ENCODE results near the gene FBXO38.

The FBXO38 gene, protein sequence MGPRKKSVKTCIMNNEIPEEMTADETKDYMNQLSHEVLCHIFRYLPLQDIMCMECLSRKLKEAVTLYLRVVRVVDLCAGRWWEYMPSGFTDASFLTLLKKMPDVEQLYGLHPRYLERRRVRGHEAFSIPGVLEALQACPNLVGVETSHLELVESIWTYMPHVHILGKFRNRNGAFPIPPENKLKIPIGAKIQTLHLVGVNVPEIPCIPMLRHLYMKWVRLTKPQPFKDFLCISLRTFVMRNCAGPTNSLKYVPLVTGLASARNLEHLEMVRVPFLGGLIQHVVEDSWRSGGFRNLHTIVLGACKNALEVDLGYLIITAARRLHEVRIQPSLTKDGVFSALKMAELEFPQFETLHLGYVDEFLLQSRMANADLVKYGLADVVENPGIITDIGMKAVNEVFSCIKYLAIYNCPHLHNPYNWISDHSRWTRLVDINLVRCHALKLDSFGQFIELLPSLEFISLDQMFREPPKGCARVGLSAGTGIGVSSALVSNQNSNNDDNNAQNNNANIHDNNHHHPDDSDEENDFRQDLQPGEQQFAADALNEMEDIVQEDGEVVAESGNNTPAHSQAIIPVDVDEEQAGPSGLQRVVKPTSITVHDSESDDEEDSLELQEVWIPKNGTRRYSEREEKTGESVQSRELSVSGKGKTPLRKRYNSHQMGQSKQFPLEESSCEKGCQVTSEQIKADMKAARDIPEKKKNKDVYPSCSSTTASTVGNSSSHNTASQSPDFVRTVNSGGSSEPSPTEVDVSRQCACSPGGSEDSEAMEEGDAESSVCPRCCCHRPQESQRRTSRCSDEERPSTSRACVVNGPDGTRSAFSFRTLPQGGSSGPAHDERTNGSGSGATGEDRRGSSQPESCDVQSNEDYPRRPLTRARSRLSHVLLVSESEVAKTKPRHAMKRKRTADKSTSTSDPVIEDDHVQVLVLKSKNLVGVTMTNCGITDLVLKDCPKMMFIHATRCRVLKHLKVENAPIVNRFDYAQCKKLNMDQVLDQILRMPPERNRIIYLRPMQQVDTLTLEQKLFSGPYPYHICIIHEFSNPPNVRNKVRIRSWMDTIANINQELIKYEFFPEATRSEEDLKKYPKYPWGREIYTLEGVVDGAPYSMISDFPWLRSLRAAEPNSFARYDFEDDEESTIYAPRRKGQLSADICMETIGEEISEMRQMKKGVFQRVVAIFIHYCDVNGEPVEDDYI

DNA sequence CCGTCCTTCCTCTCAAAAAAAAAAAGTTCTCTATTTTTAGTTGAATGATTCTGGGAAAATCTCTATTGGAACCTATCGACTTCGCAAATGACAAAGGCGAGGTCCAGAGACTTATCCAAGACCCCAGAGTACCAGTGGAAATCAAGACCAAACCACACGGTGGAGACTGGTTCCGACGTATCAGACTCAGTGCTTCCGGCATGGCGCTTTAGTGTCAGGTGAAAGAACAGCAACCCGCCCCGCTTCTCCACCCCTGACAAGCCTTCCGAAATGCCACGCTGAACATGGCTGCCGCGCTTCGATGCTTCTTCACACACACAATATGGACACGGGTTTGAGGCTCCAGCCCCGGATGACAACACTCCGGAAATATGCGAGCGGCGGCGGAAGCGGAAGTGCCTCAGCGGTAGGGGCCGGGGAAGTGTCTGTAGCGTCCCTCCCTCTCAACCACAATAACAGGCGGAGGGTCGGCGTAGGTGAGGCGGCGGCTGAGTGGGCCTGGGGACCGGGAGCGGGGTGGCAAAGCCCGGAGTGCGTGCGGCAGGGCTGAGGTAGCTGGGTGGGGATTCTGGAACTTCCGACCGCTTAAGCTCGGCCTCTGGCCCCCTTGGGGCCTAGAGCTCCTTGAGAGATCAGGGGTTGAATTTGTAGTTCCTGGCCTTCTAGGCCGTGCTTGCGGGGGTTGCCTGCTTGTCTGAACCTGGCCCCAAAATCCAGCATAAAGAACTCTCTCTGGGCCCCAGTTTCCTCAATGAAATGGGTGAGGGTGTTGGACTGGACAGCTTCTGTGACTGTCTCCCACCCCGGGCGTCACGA, at the start of gene FBXO38:
Gene FBXO38 (plus strand): TSS at position 395 of the 816 bp plus-strand sequence. CDS start 10,819 bp downstream, outside the sequence.
- DNase-seq (ENCODE audit: low read depth in 2 of 2, low spot score in 1 of 2), result peak; percentile 88 to 94

DNA sequence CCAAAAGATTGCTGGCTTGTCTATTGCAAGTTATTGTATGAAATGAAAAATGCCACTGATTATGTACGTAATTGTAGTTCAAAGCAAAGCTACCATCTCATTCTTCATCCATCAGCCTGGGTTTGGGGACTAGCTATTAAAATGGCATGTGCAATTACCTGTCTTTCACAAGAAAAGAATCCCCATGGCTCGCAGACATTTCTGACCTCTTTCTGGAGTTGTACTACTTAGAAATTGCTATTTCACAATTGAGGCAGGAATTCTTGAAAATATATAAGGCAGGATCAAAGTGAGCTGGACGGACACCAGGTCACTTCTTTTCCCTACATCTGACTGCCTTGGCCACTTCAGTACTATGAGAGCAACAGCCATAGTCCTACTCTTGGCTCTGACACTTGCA, 48.5 kb upstream of the FBXO38 start, which contains the start of gene SPINK9:
Gene SPINK9 (plus strand): TSS at position 301 of the 400 bp plus-strand sequence. CDS start 55 bp downstream, at position 356.
- DNase-seq (ENCODE audit: low read depth in 2 of 2, low spot score in 1 of 2), result no peak

DNA sequence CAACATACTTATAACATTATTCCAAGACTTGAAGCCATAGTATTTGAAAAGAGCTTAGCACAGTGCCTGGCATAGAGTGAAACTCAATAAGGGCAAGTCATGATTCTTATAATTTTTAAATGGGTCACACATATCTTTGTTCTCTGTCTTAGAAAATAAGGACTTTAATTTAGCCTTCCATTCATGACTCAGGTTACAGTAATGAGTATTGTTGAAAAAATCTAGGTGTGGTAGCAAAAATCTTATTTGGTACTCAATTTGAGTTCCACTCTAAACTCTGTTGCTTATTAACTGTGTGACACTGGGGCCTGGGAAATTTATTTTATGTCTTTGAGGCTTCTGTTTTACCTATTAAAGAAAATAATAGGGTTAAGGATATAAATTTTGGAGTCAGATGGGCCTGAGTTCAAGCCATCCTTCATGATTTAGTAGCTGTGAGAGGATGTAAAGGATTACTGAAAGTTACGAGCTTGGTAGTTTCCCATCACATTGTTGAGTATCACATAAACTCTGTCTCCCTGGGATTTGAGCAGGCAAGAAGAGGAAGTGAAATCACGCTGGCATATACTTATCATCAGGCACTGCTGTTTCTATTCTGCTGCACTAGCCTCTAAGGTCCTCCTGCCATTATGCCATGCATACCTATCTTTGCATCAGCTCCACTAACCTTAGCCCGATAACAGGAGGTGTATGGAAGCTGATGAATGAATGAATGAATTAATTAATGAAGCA, 46.9 kb upstream of the FBXO38 start:
- no peak for DNase-seq (ENCODE audit: low read depth in 2 of 2, low spot score in 1 of 2)

DNA sequence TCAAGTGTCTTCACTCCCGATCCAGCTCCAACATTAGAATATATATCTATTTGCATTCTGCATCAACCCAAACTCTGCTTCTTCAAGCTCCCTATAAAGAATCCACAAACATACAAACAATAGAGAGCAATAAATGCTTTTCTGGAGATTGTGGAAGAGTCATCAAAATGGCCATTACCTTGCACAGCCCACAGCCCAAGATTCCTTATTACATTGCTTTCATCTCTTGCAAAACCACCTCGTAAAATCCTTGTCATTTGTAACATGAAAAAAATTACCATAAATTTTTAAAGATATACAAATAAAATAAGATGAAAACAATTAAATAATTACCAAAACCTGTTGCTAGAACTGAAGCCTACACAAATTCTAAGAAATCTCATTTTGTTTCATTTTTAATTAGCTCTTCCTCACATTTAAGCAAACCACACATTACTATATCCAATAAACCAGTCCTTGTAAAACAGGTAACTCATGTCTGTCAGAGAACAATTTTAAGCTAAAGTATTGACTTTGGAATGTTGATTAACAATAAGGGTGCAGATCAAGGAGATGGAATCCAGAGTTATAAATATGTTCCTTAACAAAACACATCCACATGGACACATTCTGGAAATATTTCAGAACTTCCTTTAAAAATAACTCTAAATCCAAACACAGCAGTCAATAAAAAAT, 41.2 kb upstream of the FBXO38 start:
- no peak for DNase-seq (ENCODE audit: low read depth in 2 of 2, low spot score in 1 of 2)

DNA sequence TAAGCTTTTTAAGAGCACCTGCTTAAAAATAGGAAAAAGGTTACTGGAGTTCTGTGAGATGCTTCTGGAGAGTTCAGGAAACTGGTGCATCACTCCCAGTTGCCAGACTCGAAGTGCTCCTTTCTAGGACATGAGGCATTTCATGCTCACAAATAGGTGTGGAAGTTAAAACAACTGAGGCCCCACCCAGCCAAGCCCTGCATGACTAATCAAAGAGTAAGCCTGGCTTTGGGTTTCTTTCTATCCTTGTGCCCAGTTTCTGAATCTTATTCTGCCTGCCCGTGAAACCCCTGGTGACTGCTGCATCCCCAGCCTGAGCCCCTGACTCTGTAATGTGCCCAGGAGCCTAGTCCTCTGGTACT, 40.7 kb upstream of the FBXO38 start:
- DNase-seq (ENCODE audit: low read depth in 2 of 2, low spot score in 1 of 2), result no peak

DNA sequence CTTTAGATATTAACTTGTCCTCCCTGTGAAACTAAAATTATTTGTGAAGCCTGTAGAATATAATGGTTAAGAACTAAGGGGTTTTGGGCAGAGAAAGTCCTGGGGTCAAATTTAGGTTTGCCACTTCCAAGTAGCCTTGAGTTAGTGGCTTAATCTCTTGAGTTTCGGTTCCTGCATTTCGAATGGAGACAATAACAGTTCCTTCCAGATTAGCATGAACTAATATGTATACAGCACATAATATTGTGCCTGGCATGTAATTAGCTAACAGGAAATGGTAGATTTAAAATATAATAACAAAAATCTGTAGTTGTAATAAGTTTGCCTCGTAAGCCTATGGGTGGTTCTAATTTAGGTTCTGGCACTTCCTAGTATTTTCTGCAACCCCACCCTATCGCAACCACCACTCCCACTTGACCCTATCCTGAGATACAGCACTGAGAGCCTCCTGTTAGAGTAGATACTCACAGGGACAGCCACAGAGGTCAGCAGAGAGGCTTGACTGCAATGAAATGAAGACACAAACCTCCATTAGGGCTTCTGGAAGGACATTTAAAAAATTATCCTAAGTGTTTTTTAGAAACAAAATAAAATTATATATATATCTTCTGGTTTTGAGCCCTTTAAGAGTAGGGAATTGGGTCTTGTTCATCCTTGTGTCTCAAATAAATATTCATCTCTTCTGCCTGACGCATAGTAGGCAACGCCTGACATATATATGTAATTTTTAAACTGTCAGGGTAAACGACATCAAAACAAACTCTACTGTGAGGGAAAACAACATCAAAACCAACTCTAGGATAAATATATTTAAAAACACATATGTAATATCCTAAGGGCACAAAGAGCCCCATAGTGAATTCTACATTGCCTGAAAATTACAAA, 39.9 kb upstream of the FBXO38 start:
- DNase-seq (ENCODE audit: low read depth in 2 of 2, low spot score in 1 of 2), result no peak

DNA sequence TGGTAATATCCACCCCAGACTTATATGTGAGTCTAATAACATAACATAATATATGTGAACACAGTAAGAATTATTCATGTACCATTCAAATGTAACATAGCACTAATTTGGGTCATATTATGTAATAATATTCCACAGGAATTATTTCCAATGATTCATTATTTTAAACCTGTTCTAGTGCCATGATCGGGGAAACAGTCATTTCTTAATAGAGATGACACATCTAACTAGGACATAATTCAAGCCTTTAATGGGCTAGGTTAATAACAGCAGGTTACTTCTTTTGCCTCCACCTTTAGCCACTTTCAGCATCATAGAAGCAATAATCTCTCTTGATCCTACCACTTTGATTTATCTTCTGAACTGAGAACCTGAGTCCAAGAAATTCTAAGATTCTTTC, 36.1 kb upstream of the FBXO38 start:
- no peak for DNase-seq (ENCODE audit: low read depth in 2 of 2, low spot score in 1 of 2)

DNA sequence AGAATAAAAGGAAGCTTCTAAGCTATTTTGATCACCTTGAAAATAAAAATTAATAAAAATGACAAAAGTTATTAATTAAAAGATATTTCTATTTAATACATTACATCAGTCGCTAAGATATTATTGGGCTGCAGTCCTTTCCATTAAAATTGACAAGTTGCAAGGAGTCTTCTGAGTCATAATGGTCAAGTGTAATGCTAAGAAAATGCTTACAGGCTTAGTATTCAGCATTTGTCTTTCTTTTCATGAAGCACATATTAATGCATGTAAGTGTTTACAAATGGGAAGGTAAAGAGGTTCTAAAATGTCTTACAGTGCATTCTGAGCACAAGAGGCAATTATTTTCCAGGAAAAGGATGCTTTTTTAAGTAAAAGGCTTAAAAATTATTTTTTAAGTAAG, 31.1 kb upstream of the FBXO38 start:
- no peak for DNase-seq (ENCODE audit: low read depth in 2 of 2, low spot score in 1 of 2)

DNA sequence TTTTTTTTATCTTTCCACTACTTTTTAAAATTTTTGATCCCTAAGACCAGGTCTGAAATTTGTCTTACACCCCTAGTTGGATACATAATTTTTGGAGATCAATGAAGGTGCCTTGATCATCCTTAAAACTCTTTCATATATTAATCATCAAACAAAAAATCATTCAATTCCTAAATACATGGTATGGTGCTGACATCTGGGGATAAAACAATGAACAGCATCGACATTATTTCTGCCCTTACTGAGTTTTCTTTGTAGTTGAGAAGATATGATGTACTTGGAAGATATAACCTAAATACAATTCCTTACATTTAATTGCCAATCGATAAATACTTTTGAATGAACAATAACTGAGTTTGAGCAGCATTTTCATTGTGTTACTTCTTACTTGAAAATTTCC, 30.1 kb upstream of the FBXO38 start:
- DNase-seq (ENCODE audit: low read depth in 2 of 2, low spot score in 1 of 2), result no peak

DNA sequence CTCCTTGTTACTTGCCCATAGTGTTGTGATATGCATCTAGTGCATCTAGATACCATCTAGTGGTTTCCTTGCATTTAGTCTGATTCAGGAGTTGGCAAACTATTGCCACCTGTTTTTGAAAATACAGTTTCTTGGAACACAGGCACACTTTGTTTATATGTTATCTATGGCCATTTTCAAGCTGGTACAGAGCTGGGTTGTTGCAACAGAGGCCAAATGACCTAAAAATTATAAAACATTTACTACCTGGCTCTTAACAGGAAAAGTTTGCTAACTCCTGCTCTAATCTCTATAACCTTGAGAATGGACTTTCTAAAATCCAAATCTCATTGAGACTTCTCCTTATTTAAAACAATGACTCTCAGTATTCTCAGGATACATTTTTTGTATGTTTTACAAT, 19.4 kb upstream of the FBXO38 start:
- DNase-seq (ENCODE audit: low read depth in 2 of 2, low spot score in 1 of 2), result no peak

DNA sequence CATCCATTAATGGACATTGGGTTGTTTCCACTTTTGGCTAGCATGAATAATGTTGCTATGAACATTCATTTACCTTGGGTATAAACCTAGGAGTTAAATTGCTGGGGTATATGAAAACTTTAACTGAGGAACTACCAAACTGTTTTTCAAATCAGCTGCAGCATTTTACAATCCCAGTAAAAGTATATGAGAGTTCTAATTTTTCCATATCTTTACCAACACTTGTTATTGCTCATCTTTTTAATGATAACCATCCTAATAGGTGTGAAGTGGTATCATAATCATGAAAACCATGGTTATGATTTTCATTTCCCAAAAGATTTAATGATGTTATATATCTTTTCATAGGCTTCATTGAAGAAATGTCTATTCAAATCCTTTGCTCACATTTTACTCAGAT, 15.5 kb upstream of the FBXO38 start:
- no peak for DNase-seq (ENCODE audit: low read depth in 2 of 2, low spot score in 1 of 2)

DNA sequence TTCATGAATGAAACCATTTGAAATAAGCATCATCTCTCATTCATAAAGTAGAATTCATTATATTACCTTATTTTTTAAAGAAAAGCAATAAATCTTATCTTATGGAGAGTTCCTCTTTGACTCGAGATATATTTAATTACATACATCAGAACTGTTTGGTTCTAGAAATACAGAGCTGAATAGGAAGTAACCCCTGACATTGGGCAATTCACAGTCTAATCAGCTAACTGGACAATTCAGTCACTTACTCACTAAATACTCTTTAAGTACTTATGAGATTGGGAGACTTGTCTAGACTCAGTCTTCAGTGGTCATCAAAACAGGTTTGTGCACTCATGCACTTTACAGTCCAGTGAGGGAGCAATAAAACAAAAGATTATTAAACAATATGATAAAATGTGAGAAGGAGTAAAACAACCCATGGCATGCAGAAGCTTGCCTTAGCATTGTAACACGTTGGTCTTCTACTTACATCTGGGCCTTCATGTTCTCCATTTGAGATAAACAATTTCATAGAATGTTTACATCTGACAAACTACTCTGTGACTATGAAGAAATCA, 11.5 kb upstream of the FBXO38 start:
- no peak for DNase-seq (ENCODE audit: low read depth in 2 of 2, low spot score in 1 of 2)

DNA sequence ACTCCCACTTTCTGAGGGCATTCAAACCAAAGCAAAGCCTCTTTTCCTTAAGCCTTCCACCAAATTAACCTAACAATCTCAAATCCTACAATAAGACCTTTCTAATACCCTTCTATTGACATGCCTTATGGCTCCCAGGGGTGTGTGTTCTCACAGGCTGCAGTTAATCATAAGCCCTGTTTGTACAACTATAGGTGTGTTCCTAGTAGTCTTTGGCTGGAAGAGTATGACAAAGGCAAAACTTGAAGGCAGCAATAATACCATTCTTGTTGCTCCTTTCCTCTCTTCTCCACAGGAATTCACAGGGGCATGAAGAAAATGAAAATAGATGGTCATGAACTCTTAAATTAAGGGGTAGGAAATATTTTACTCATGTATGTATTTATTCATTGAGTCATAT, 10.9 kb upstream of the FBXO38 start:
- no peak for DNase-seq (ENCODE audit: low read depth in 2 of 2, low spot score in 1 of 2)

DNA sequence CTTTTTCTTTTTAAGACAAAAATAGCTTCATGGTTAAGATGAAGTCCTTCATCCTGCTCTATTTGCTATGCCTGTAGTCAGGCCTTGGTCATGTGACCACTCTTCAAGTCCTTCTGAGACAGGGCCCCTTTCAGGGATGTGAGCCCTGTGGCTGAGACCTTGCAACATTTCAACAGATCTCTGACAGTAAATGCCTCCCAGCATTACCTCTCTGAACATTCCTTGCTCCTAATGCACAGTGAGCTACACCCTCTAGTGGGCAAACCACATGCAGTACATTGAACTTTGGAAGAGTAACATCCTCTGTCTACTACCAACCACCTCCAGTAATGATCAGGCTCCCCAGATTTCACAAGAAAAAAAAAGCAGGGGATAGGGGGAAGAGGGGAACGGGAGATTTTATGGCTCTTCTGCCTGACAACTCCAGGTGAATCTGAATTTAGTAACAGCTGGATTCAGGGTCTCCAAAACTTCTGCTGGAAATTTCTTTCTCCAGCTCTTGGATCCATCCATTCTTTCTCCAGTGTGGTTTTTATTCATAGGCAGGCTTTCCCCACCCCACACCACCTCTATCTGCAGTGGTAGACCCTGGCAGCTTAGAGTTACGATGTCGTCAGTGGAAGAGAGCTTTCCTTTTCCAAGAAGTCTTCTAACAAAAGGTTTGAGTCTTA, 8.9 kb upstream of the FBXO38 start:
- no peak for DNase-seq (ENCODE audit: low read depth in 2 of 2, low spot score in 1 of 2)

DNA sequence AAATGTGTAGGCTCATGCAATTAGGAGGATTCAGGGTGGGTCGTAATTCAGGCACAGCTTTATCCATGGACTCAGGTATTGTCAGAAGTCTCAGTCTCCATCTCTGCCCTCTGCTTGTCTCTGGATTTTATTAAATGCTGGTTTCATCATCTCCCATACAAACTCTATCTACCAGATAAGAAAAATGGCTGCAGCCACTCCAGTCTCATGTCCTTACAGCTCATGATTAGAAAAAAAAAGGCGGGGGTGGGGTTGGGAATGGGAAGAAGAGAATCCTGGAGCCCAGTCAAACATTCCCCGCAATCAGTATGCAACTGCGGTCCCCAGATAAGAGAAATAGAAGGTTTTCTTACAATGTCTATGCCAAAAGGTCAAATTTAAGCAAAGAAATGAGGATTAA, 7.6 kb upstream of the FBXO38 start:
- DNase-seq (ENCODE audit: low read depth in 2 of 2, low spot score in 1 of 2), result no peak

DNA sequence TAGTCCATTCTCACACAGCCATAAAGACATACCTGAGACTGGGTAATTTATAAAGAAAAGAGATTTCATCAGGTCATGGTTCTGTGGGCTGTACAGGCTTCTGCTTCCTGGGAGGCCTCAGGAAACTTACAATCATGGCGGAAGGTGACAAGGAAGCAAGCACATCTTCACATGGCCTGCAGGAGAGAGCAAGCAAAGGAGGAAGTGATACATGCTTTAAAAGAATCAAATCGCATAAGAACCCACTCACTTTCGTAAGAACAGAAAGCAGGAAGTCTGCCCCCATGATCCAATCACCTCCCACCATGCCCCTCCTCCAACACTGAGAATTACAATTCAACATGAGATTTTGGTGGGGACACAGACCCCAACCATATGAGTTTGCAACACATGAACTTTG, 5.1 kb upstream of the FBXO38 start:
- no peak for DNase-seq (ENCODE audit: low read depth in 2 of 2, low spot score in 1 of 2)

DNA sequence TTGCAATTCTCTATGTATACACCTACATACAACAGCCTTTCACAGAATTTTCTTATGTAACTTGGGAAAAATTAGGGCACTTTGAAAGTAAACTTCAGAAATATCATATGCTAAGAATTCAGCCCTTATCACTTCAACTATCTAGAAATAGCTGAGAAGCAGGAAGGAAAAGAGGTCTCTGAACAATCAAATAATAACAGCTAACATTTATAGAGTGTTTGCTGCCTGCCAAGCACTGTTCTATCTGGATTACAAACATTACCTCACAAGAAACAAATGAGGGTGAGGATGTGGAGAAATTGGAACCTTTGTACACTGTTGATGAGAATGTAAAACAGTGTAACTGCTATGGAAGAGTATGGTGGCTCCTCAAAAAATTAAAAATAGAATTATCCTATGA, 4.4 kb upstream of the FBXO38 start:
- no peak for DNase-seq (ENCODE audit: low read depth in 2 of 2, low spot score in 1 of 2)

DNA sequence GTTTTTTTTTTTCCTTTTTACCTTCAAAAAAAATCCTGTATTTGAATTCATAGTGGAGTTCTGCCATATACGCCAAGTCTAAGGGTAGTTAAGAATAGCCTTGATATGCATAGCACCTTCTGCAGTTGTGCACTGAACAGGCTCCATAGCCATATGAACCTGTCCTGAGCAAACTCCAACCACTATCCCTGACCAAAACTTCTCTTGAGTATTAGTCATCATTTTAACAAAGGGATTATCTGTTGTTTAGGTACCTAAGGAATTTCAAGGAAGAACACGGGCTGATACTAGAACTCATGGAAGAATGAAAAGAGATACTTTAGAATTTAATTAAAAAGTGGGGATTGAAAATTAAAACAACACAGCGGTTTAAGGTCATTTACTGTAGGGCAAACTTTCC, 1.9 kb upstream of the FBXO38 start:
- DNase-seq (ENCODE audit: low read depth in 2 of 2, low spot score in 1 of 2), result no peak
